Left ventricle myocardium inferior (tissue), 1 donor: ENCODE data around the gene NEDD4L. TPM values are rescaled to one million over a fixed set of nuclear protein-coding genes. Genes with fewer than 3 reads are reported as not detected.

Experiments used
- DNase-seq: peaks from one replicate; pipeline ENCODE4 v3.0.0-alpha.2; 2020
- H3K27ac ChIP-seq: fragments of 200-600 bp; replicated peaks from 2 replicates; pipeline ENCODE4 v1.8.0; 2021
- H3K27me3 ChIP-seq: fragments of 200-600 bp; 2 replicates; pipeline ENCODE4 v1.8.0; 2021; ENCODE audit warnings: low read depth
- H3K36me3 ChIP-seq: fragments of 200-600 bp; 2 replicates; pipeline ENCODE4 v1.8.0; 2021
- H3K4me1 ChIP-seq: fragments of 200-600 bp; 2 replicates; pipeline ENCODE4 v1.8.0; 2021
- H3K4me3 ChIP-seq: fragments of 200-600 bp; 2 replicates; pipeline ENCODE4 v1.8.0; 2021; ENCODE audit warnings: mild to moderate bottlenecking, moderate library complexity
- H3K9me3 ChIP-seq: fragments of 200-600 bp; replicated peaks from 2 replicates; pipeline ENCODE4 v1.8.0; 2021
- intact Hi-C: fragments of 100-400 bp; cut with micrococcal nuclease; formaldehyde crosslinking; loops from one replicate; pipeline ENCODE4 v1.11.0; 2022
- total RNA-seq: library from RNA; stranded (reverse); fragmentation: NEBNext Ultra II Directional; extraction: Animal tissue kit (Norgen Biotek cat#: 25700); gene quantifications from one replicate; pipeline ENCODE4 v1.2.1, GENCODE V29; 2021
- TF ChIP-seq, protein P1 (sequence below): fragments of 200-600 bp; IDR thresholded peaks from 2 replicates; pipeline ENCODE4 v1.8.0; 2021; ENCODE audit warnings: antibody characterized with exemption, mild to moderate bottlenecking, borderline replicate concordance
- donor health status: DM: no; HTN: yes; CAD: no; lungs with severe emphysema.

Gene NEDD4L
- total RNA-seq, 1 donor from 2014 or later, result 45.8 TPM

DNA sequence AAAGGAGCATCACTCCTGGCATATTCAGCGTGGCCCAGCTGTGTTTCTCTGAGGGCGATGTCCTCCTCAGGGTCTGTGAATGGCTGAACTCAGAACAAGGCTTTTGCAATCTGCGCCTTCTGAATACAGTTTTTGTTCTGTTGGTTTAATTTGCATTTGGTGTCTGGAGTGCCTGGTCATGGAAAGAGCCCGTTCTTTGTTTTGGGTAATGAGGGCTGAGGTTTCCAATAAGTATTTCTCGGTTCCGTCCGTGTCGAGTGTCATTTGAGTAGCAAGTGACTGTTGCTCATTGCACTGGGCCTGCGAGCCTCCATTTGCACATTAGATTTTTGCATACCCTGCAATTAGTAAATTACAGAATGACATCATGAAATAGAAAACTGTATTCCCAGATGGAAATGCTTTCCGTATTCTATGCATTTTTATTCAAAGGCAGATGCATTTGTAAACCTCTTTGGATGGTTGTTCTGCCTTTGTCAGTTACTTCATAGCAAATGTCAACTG lies 57.3 kb downstream of the NEDD4L start:
- Histone ChIP-seq H3K27ac (no peak overlapping the region), H3K9me3 (no peaks in the 10 kb centered on the region), H3K4me1 (peaks cover 20% of the 10 kb centered on the region), H3K4me3 (no peak overlapping the region), H3K36me3 (no peaks in the 10 kb centered on the region), H3K27me3 (no peaks in the 10 kb centered on the region)
- intact Hi-C loops, result no loop called here
- DNase-seq, result no peak
- TF ChIP-seq, protein P1, sequence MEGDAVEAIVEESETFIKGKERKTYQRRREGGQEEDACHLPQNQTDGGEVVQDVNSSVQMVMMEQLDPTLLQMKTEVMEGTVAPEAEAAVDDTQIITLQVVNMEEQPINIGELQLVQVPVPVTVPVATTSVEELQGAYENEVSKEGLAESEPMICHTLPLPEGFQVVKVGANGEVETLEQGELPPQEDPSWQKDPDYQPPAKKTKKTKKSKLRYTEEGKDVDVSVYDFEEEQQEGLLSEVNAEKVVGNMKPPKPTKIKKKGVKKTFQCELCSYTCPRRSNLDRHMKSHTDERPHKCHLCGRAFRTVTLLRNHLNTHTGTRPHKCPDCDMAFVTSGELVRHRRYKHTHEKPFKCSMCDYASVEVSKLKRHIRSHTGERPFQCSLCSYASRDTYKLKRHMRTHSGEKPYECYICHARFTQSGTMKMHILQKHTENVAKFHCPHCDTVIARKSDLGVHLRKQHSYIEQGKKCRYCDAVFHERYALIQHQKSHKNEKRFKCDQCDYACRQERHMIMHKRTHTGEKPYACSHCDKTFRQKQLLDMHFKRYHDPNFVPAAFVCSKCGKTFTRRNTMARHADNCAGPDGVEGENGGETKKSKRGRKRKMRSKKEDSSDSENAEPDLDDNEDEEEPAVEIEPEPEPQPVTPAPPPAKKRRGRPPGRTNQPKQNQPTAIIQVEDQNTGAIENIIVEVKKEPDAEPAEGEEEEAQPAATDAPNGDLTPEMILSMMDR, result no peak

GRCh38 chr18:58102018-58102417 lies 58.0 kb downstream of the NEDD4L start:
- intact Hi-C loops, result no loop called here
- Histone ChIP-seq H3K27ac (no peak overlapping the region), H3K36me3 (no peaks in the 10 kb centered on the region), H3K27me3 (no peaks in the 10 kb centered on the region), H3K4me1 (peaks cover 14% of the 10 kb centered on the region), H3K4me3 (no peak overlapping the region), H3K9me3 (no peaks in the 10 kb centered on the region)
- TF ChIP-seq, protein P1, result no peak
- no peak for DNase-seq

- H3K36me3 ChIP-seq, result no peaks in the 10 kb centered on the region
- TF ChIP-seq, protein P1, result no peak
- H3K4me3 ChIP-seq, result no peak overlapping the region
- no peak overlapping the region for H3K27ac ChIP-seq
- peaks cover 7% of the 10 kb centered on the region for H3K4me1 ChIP-seq
- no peak for DNase-seq
- no peaks in the 10 kb centered on the region for H3K27me3 ChIP-seq
- no peaks in the 10 kb centered on the region for H3K9me3 ChIP-seq
- intact Hi-C loops, result no loop called here
Observed at GRCh38 chr18:58102875-58103274, 58.8 kb downstream of the NEDD4L start.

GRCh38 chr18:58103339-58103985 lies 59.4 kb downstream of the NEDD4L start:
- H3K27me3 ChIP-seq, result no peaks in the 10 kb centered on the region
- intact Hi-C loops, result no loop called here
- H3K27ac ChIP-seq, result no peak overlapping the region
- no peak for DNase-seq
- TF ChIP-seq, protein P1, result no peak
- H3K36me3 ChIP-seq, result no peaks in the 10 kb centered on the region
- no peak overlapping the region for H3K4me3 ChIP-seq
- H3K4me1 ChIP-seq, result peaks cover 7% of the 10 kb centered on the region
- no peaks in the 10 kb centered on the region for H3K9me3 ChIP-seq

- intact Hi-C loops, result no loop called here
Observed at GRCh38 chr18:58104096-58104495, 60.1 kb downstream of the NEDD4L start.

More at GRCh38 chr18:58104096-58104495, 60.1 kb downstream of the NEDD4L start:
- H3K4me1 ChIP-seq, result peaks cover 7% of the 10 kb centered on the region
- no peak overlapping the region for H3K4me3 ChIP-seq
- H3K27ac ChIP-seq, result no peak overlapping the region
- no peaks in the 10 kb centered on the region for H3K9me3 ChIP-seq
- no peaks in the 10 kb centered on the region for H3K36me3 ChIP-seq
- DNase-seq, result no peak
- TF ChIP-seq, protein P1, result no peak
- no peaks in the 10 kb centered on the region for H3K27me3 ChIP-seq
